Measurements from ENCODE around the gene PDGFRA.

PDGFRA gene

DNA sequence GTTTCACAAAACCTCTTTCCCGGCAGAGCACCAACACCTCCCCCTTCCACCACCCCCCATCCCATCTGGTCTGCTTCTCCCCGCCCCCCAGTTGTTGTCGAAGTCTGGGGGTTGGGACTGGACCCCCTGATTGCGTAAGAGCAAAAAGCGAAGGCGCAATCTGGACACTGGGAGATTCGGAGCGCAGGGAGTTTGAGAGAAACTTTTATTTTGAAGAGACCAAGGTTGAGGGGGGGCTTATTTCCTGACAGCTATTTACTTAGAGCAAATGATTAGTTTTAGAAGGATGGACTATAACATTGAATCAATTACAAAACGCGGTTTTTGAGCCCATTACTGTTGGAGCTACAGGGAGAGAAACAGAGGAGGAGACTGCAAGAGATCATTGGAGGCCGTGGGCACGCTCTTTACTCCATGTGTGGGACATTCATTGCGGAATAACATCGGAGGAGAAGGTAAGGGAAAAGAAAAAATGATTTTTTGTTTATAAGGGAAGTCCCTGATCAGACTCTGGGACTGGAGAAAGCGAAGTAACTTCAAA is at the start of gene PDGFRA:
TSS of gene PDGFRA (plus strand) at position 333 of the 541 bp plus-strand sequence. CDS start 29,476 bp downstream, outside the sequence.
- DNase-seq (ENCODE audit: low read depth in 2 of 2): no peak

DNA sequence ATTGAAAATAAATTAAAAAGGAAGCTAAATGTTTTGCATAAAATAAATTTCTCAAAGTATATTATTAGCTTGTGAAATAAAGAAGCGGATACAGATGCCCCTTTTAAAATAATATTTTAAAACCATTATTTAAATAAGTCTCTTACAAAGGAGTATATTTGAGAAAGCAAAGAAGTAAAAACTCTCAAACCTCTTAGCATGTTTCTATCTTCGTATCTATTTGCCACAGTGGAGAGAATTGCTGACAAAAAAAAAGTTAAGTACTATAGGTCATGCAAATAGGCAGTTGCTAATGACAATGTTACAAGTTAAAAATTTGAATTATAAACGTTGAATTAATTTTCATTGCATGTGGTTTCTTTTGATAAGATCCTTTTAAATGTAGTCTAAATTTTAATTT is 44.5 kb upstream of the PDGFRA start:
- DNase-seq (ENCODE audit: low read depth in 2 of 2): no peak

DNA sequence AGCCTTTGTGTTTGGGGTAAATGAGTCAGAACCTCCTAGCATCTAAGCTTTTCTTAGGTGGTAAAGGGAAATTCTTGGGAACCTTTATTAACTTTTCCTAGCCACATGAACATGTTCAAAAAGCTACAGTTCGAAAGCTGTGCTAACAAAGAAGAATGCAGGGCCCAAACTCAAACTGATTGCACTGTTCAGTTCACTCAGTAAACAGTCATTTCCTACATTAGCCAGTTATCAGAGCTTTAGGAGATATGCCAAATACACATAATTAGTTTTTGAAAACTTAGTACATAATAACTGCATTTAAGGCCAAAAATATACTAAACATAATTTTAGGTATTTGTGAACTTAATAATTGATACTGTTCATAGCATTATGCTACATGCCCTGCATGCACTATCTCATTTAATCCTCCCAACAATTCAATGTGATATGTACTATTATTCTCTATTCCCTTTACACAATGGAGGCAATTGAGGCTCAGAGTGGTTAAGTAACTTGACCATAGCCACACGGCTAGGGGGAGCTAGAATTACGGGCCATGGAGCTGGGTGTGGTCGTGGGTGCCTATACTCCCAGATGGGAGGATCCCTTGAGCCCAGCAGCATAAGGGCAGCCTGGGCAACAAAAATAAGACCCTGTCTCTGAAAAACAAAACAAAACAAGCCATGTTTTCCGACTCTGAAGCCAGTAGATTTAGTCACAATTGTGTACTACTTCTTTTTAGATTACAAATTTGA is 43.9 kb upstream of the PDGFRA start:
- DNase-seq (ENCODE audit: low read depth in 2 of 2): no peak

DNA sequence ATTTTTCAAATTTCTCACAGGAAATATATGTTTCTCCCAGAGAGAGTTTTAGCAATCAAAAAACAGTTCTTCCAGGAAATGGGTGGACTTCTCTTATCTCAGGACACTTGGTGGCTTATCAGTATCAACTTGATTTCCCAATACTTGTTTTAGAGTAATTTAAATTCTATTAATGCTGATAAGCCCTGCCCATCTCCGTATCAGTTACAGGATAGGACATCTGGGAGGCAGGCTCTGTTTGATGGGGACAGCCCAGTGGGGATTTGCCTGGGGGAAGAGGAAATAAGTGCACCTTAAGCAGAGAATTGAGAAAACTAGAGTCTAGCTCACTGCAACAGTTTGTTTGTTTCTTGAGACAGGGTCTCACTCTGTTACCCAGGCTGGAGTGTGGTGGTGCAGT is 43.2 kb upstream of the PDGFRA start:
- DNase-seq (ENCODE audit: low read depth in 2 of 2): no peak

DNA sequence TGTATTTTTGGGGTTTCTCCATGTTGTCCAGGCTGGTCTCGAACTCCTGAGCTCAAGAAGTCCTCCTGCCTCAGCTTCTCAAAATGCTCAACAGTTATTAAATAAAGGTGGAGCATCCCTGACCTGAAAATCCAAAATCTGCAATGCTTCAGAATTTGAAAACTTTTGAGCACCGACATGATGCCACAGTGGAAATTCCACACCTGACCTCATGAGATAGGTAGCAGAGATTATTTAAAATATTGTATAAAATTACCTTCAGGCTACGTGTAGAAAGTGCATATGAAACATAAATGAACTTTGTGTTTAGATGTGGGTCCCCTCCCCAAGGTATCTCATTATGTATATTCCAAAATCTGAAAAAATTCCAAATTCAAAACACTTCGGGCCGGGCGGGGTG is 42.7 kb upstream of the PDGFRA start:
- no peak for DNase-seq (ENCODE audit: low read depth in 2 of 2)

DNA sequence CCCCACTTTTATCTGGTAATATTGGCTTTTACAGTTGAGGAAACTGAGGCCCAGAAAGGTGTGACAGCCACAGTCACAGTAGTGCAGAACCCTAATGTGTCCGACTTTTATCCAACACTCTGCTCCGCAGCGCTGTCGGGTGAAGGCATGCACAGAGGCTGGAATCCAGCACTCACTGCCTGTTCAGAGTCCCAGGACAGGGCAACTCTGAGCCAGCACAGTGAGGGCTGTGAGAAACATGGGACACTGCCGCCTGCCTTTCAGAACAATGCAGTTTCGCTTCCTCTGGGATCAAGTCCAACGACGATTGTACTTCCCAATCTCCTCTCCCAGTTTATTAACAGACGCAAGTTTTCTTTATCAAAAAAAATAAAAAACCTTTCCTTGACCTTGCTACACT is 41.9 kb upstream of the PDGFRA start:
- no peak for DNase-seq (ENCODE audit: low read depth in 2 of 2)

DNA sequence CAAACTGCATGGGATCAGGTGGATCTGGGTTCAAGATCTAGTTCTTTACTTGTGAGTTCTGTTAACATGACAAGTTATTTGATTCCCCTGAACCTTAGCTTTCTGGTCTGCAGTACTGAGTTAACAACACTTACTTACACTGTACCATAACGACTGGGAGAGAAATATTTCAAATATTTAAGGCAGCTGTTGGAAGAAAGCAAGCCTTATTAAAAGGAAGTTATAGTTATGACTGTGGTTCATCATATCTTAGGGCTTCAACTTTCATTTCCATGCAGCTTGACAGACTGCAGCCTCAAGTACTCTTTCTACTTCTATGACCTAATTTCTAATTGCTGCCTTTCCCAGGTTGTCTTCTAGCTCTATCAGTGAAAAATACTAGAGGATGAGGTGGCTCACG is 40.0 kb upstream of the PDGFRA start:
- no peak for DNase-seq (ENCODE audit: low read depth in 2 of 2)

DNA sequence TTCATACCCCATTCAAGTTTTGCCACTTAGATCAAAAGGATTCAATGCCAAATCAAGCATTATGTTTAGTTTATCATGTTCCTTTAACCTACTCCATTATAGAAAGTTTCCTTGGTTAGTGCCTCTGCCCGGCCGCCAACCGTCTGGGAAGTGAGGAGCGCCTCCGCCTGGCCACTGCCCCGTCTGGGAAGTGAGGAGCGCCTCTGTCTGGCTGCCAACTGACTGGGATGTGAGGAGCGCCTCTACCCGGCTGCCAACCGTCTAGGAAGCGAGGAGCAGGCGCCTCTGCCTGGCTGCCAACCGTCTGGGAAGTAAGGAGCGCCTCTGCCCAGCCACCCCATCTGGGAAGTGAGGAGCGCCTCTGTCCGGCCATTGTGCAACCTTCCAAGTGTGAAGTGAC is 36.3 kb upstream of the PDGFRA start:
- no peak for DNase-seq (ENCODE audit: low read depth in 2 of 2)

DNA sequence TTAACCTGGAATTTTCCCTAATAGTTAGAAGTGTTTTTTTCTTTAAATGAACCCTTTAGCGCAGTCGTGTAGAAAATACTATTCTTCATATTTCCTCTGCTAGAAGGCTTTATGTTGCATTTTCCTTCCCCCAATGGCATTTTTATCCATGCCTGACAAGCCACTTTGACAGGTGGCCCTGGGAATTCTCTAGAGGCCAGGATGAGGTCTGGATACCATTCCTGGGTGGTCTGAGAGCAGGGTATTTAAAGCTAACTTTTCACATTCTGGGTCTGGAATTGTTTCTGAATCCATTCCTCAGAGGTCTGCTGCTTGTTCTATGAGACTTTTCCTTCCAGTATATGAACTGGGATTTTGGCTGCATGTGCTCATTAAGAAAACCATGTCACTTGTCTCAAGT is 31.2 kb upstream of the PDGFRA start:
- DNase-seq (ENCODE audit: low read depth in 2 of 2): no peak

DNA sequence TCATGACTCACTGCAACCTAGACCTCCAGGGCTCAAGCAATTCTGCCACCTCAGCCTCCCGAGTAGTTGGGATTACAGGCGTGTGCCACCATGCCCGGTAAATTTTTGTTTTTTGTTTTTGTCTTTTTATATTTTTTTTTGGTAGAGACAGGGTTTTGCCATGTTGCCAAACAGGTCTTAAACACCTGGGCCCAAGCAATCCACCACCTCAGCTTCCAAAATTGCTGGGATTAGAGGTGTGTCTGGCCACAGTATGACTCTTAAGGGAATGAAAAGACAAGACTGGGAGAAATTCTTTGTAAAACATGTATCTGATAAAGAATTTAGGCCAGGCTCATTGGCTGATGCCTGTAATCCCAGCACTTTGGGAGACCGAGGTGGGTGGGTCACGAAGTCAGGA is 29.2 kb upstream of the PDGFRA start:
- no peak for DNase-seq (ENCODE audit: low read depth in 2 of 2)

DNA sequence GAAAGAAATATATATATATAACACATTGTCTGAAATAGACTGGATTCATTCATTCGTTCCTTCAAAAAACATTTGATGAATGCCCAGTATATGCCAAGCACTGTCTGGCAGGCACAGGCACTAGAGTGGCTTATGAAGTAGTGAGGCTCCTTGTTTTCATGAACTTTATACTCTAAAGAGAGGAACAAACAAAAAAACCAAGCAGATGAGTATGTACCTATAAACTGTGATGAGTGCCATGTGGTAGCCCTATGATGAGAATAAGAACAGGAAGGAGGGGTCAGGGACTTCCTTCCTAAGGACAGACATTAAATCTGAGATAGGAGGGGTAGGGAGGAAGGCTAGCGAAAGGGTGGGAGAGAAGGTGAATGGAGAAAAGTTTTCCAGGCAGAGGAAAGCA is 19.5 kb upstream of the PDGFRA start:
- no peak for DNase-seq (ENCODE audit: low read depth in 2 of 2)

DNA sequence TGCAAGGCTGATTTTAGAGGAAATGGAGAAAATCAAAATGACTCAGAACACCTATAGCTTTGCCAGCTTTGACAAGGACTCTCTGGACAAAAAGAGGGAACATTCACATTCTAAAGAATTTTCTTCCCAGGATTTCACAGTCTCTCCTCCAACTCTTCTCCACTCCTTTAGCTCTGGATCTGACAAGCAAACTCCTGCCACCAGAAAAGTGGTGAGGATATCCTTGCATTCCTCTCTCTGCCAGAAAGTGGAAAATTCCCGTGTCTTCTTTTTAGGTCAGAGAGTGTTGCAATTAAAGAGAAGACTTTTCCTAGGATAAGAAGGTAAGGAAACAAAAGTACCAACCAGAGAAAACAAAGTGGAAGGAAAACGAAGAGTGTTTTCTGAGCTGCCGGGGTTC is 16.1 kb upstream of the PDGFRA start:
- no peak for DNase-seq (ENCODE audit: low read depth in 2 of 2)

DNA sequence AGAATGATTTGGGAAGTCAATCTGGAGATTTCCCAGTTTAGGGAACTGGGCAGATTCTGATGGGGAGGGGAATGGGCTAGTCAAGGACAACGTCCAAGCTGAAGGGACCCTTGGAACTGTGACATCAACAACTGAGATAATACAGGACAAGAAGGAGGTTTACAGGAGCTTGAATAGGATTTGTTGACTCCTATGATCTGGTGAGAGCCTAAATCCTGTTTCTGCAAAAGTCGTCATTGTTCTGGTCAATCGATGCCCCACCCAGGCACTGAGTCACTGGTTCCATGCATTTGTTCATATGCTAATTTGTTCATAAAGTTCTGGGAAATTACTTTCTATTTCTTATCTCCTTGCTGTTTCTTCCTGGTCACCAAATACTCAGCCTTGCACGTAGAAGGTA is 15.3 kb upstream of the PDGFRA start:
- DNase-seq (ENCODE audit: low read depth in 2 of 2): no peak

DNA sequence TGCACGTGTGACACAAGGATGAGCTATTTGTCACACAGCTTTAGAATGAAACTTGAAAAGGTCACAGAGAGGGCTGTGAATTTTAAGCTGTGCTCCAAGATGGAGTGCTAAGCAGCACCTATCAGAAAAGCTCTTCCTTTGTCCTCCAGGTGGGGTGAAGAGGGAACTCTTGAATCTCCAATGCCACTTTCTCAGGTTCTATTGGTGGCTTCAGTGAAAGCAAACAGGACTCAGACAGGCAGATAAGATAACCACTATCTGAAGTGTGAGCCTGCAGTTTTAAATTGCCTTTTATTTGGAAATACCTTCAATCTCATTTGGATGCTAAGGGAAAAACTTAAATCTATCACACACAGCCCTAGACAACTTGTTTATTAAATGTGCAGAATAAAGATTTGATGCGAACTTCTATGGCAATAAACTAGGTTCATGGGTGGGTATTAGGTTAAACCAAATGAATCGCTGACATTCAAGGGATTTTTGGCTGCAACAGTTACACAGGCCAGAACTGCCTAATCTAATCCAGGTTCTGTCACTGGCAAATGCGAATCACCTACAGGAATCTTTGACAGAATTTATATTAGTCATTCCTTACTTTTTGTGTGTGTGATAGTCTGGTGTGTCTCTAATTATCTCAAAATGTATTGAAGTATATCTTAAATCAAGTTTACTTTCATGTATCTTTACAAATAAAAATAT is 13.6 kb upstream of the PDGFRA start:
- no peak for DNase-seq (ENCODE audit: low read depth in 2 of 2)

DNA sequence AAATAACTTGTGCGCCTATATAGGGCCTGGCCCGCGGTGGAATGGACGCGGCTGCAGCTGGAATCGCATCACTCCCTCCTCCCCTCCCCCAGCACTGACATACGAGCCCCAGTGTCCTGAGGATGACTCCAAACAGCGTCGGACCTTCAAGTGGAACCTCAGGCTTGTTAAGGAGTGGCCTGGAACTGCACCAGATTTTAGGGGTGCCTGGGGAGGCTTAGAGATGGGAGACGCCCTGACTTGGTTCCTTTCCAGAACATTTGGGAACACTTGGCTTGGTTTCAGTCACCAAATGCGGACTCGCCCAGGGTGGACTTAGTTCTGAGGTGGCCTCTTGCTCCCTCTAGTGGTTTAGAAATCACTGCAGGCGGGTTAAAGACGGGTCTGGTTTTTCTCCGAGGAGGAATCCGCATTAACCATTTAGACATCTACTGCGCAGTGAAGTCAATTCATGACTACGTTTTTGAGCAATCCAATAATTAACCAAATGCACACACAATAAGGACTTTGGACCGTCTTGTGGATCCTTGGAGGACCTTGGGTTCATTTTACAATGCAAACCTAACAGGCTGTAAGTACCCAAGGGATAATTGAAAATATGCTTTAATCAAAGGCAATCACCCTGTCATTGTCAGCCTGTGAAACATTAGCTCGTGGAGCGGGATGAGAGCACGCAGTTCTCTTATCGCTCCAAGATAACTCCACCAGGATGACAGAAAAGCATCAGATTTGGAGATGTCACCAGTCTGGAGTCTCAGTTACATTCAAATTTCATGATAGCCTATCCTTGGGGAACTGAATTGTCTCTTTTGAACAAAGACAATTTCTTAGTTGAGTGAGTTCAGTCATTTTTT is 11.2 kb upstream of the PDGFRA start:
- DNase-seq (ENCODE audit: low read depth in 2 of 2): peak in 1 of 2 donors; percentile 15

DNA sequence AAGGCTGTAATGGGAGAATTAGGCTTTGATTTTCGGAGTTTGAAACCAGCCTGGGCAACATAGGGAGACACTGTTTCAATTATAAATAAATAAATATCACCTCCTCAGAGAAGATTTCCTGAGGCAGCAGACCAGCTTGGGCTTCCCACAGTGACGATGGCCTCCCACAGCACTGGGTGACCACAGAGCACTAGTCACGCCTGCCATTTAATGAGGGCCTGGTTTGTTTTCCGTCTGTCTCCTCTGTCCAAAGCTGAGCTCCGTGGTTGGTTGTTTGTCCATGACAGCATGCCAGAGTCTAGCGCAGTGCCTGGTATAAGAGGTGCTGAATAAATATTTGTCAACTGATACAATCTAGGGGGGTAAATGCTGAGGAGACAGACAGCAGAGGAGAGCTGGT is 10.4 kb upstream of the PDGFRA start:
- no peak for DNase-seq (ENCODE audit: low read depth in 2 of 2)

DNA sequence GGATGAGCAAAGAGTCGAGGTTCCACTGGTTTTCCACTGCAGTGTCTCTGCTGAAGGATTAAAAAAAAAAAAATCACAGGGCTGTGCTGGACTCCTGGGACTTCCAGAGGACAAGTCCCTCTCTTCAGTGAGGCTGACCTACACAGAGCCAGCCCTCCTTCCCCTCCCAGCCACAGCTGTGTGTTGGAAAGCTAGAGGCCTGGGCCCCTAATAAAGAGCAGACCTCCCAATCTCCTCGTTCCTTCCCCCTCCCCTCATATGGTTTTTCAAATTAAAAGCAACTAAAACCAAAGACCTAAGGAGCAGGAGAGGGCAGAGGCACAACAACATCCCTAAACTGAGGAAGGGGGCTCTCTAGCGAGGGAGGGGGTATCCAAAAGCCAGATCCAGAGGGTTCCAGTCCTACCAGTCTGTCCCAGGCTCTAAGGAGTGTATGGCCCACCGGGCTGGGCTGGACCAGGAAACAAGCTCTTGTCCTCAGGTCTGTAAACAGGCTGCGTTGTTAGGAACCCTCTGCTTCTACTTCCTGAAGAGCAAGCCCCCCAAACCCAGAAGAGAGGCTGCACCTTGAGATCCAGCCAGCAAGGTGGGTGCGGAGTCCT is 4.0 kb upstream of the PDGFRA start:
- DNase-seq (ENCODE audit: low read depth in 2 of 2): no peak

DNA sequence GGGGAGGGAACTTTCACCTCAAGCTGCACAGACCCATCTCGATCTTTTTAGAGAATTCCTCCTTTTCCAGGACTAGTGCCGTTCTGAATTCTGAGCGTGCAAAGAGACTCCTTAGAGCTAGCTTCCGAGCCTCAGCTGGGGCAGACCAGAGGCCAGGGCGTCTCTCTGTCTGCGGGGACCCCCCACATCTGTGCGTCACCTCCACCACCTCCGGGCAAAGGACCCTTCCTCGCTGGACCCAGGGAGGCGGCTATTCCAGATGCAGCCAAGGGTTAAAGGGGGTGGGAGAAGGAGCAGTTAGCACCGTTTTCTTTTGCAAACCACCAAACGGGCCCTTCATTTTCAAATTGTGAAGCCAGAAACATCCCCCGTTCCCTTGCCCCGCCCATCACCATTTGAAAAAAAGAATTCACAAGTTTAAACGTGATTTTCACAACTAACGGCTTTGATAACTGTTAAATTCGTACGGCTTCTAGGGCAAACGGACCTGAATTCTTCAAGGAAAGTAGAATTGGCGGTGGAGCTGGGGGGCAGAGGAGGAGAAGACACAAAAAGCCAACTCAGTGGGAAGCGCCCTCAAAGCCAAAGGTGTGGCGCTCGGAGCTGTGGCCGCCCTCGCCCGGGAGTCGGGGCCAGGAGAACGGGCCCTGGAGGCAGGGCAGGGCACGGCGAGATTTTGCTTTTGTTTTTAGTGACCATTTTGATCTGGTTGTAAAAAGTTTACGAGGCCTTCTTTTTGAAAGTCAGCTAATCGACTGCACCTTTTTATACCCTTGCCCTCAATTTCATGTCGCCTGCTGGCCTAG is 3.3 kb upstream of the PDGFRA start:
- no peak for DNase-seq (ENCODE audit: low read depth in 2 of 2)

DNA sequence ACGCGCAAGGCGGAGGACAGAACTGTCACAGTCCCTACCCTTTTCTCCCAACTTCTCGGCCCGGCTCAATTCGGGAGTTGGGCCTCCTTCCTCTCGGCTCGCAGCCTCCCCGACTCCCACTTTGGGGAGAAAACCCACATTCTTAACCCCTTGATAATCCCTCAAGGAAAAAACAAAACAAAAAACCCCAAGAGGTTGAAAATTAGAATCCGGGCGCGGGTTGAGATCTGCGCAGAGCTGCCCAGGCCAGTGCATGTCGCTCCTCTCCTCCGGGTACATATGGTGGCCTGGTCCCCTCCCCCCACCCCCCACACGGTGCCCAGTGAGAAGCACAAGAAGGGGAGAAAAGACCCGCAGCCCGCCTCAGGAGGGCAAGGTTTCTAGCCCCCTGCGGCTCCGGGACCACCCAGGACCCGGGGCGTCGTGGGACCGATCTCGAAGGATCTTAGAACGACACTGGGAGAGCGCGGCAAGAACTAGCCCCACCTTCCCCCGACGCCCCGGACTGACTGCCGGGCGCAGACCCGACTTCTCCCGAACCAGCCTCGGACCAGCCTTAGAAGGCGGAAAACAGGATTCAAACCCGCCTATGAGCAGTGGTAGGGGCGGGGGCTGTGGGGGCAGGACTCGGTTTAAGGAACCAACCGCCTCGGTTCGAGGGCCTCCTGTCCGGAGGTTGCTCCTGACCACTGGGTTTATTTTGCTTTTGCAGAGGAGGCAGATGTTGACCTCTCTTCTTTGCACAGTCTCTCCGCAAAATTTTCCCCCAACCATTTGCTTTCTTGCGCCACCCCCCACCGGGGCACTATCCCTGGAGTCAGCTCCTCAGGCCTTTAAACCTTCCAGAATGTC is 2.5 kb upstream of the PDGFRA start:
- DNase-seq (ENCODE audit: low read depth in 2 of 2): no peak

All from stimulated activated CD8-positive, alpha-beta memory T cell treated with anti-CD3 and anti-CD28 coated beads, Interleukin-2, amount 100 ng/mL, for 48 hours (primary cell).